Right ventricle myocardium superior (tissue), 1 donor: ENCODE results near the gene PLAAT1. TPM values are rescaled to one million over a fixed set of nuclear protein-coding genes. Genes with fewer than 3 reads are reported as not detected.
A peak's percentile ranks its signal among the peaks of the same experiment; 100 is the strongest.

Experiments used
- ATAC-seq: fragments of 200-7000 bp; cut with Tn5 transposase; one replicate; pipeline ENCODE4 v1.9.1; 2020; ENCODE audit warnings: mild to moderate bottlenecking; ENCODE audit not compliant: poor library complexity
- DNase-seq: peaks from one replicate; pipeline ENCODE4 v3.0.0-alpha.2; 2020
- intact Hi-C: fragments of 100-400 bp; cut with DNase I; formaldehyde crosslinking; loops from one replicate; pipeline ENCODE4 v1.11.2; 2022
- long read RNA-seq: library from polyadenylated mRNA; unstranded; transcript quantifications from one replicate; pipeline ENCODE4 v2.0.0, GENCODE V29; 2021
- total RNA-seq: library from RNA; stranded (reverse); fragmentation: NEBNext Ultra II Directional; extraction: Animal tissue kit (Norgen Biotek cat#: 25700); gene quantifications from one replicate; pipeline ENCODE4 v1.2.1, GENCODE V29; 2021
- donor health status: DM: no; HTN: yes; CAD: no; lungs with severe emphysema.

Gene PLAAT1
- total RNA-seq, result 4.5 TPM
- long read RNA-seq, transcript HRASLS-201 (4 exons, 1,066 nt), result major isoform, 6 of 15 reads
- long read RNA-seq, partial matches to known transcripts, result 0 of 15 reads
- long read RNA-seq, other reads (novel, unspliced or antisense), result 9 of 15 reads

- intact Hi-C loops, result no loop called here
- DNase-seq (peak; percentile 80), ATAC-seq (peak; percentile 94)
Measured at GRCh38 chr3:193240850-193241706, at the start of gene PLAAT1. Gene PLAAT1 (plus strand): TSS chr3:193241222. CDS start chr3:193255651, 14,429 bp downstream.

DNA sequence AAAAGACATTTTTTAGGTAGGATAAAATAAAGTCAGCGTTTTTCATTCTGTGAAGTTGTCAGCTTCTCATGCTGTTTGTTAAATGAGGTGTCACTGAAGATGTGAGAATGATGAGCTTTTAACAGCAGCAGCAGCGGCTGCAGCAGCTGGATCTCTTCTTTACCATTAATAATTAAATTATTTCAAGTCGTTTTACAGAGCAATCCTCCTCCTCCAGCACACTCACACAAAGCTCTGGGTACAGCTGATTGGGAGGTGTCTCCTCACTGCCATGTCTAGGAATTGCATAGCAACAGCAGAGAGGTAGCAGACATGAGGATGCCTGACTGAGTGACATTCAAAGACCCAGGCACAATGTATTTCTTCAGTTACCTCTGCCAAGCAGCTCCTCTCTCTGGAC, 46.7 kb upstream of the PLAAT1 start:
- intact Hi-C loops, result no loop called here
- no peak for ATAC-seq
- no peak for DNase-seq

DNA sequence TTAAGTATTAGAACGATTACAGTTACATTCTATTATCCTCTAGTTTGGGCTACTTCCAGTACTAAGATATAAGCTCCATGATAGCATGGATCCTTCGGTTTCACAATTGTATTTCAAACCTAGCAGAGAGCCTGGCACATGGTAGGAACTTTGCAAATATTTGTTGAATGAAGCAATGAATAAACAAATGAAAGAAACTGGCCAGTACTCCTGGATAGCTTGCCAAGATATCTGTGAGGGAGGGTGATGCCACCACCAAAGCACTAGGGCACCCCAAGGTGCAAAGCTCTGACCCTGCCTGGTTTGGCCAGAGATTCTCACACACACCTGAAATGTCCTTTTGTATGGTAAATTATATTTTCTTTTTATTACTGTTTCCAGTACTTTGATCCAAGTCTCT, 44.3 kb upstream of the PLAAT1 start:
- ATAC-seq (no peak), DNase-seq (no peak)
- intact Hi-C loops, result no loop called here

- DNase-seq, result no peak
- intact Hi-C loops, result no loop called here
- no peak for ATAC-seq
Measured at GRCh38 chr3:193207290-193208273, 33.4 kb upstream of the PLAAT1 start.

GRCh38 chr3:193210618-193211017, 30.4 kb upstream of the PLAAT1 start:
- ATAC-seq (no peak), DNase-seq (no peak)
- intact Hi-C loops, result no loop called here

GRCh38 chr3:193211173-193211572, 29.8 kb upstream of the PLAAT1 start:
- DNase-seq (no peak), ATAC-seq (no peak)
- intact Hi-C loops, result no loop called here

GRCh38 chr3:193211984-193212383, 29.0 kb upstream of the PLAAT1 start:
- intact Hi-C loops, result no loop called here

DNA sequence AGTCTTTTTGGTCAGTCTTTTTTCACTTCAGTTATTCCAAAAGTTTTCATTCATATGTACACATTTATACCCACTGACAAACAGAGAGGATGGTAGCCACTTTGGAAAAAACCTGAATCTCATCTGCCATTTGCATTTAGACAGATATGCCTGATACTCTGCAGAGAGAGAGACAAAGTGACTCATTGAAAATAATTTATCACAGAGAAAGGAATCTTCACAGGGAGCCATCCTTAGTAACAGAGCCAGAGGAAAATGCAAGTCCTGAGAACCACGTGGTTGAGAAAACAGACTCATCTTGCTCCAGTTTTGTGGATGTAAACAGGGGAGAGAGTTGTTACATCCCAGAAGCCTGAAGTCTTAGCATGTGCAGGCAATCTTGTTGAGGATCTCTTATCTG, 28.2 kb upstream of the PLAAT1 start:
- intact Hi-C loops, result no loop called here
- no peak for ATAC-seq

More at GRCh38 chr3:193211984-193212383, 29.0 kb upstream of the PLAAT1 start:
- no peak for ATAC-seq
- DNase-seq, result no peak

GRCh38 chr3:193214445-193214844, 26.6 kb upstream of the PLAAT1 start:
- DNase-seq, result no peak
- intact Hi-C loops, result no loop called here
- ATAC-seq, result no peak

More for the DNA sequence above, 28.2 kb upstream of the PLAAT1 start:
- no peak for DNase-seq

- intact Hi-C loops, result no loop called here
- DNase-seq, result no peak
- ATAC-seq, result no peak
Measured at GRCh38 chr3:193225302-193226125, 15.5 kb upstream of the PLAAT1 start.

GRCh38 chr3:193228206-193228605, 12.8 kb upstream of the PLAAT1 start:
- intact Hi-C loops, result no loop called here
- ATAC-seq (no peak), DNase-seq (no peak)

DNA sequence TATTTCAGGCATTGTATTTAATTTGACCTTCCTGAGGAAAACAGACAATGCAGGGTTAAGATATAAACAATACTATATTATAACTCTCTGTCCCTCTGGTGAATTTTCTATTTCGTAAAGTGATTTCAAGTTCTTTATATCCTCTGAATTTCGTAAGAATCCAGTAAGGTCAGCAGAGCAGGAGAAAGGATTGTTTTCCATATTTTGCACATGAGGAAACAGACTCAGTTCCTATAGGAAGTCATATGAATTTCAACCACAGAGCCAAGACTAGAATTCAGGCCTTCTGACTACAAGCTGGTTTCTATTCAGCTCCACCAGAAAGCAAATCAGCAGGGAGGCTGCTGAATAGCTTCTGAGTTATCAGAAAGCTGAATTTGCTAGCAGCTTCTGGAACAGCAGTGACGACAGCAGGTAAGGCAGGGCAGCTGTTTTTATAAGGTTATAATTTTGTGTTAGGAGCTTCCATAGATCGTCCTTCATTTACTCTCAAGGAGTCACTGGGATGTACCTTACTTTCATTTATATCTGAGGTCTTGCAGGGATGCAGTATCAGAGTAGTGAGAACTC, 11.1 kb upstream of the PLAAT1 start:
- intact Hi-C loops, result no loop called here
- no peak for ATAC-seq
- DNase-seq, result no peak

GRCh38 chr3:193230610-193231009, 10.4 kb upstream of the PLAAT1 start:
- intact Hi-C loops, result no loop called here
- DNase-seq, result no peak

GRCh38 chr3:193231201-193231600, 9.8 kb upstream of the PLAAT1 start:
- no peak for ATAC-seq

More at GRCh38 chr3:193230610-193231009, 10.4 kb upstream of the PLAAT1 start:
- no peak for ATAC-seq

GRCh38 chr3:193236599-193236998, 4.4 kb upstream of the PLAAT1 start:
- intact Hi-C loops, result no loop called here
- ATAC-seq (no peak), DNase-seq (no peak)

More at GRCh38 chr3:193231201-193231600, 9.8 kb upstream of the PLAAT1 start:
- intact Hi-C loops, result no loop called here
- DNase-seq, result no peak

- no peak for ATAC-seq
- no peak for DNase-seq
- intact Hi-C loops, result no loop called here
Measured at GRCh38 chr3:193237030-193237429, 4.0 kb upstream of the PLAAT1 start.

DNA sequence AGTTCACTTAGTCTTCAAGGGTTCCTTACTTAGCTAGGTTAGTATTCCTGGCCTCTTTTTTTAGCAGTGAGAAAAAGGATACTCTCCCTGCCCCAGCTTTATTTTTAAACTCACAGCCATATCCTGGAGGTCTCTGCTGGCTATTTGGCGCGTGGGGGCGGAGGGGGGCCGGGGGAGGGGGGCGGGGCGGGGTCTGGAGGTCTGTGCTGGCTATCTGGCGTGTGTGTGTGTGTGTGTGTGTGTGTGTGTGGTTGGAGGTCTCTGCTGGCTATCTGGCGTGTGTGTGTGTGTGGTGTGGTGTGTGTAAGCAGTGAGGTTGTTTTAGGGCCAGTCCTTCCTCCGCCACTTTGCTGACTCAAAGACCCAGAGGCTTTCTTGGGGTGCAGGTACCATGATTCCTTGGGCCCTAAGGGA, 579 bp upstream of the PLAAT1 start:
- DNase-seq (no peak), ATAC-seq (peak; percentile 54)
- intact Hi-C loops, result no loop called here

GRCh38 chr3:193241716-193242115, 694 bp downstream of the PLAAT1 start:
- intact Hi-C loops, result no loop called here
- ATAC-seq (no peak), DNase-seq (no peak)
